Trophoblast cell (in vitro differentiated cells and primary cell): Measurements from ENCODE around the gene DMXL2.
"Not testable (repeated sequence)": the region's sequence is repeated elsewhere in the genome, so short reads cannot be mapped to it uniquely, and the experiment has no call there.

Source experiments
- DNase-seq, 2 donors: peaks; one replicate each; pipeline ENCODE4 v3.0.0-alpha.2; 2016
- H2AFZ ChIP-seq: 2 replicates; pipeline ENCODE4 v1.6.1; 2013; ENCODE audit warnings: low read length, moderate library complexity, mild to moderate bottlenecking; ENCODE audit not compliant: insufficient read depth, poor library complexity
- H2AK5ac ChIP-seq: 2 replicates; pipeline ENCODE4 v1.6.1; 2013; ENCODE audit warnings: mild to moderate bottlenecking, low read length
- H2BK120ac ChIP-seq: 2 replicates; pipeline ENCODE4 v1.6.1; 2013; ENCODE audit warnings: low read length, mild to moderate bottlenecking, moderate library complexity; ENCODE audit not compliant: insufficient read depth, poor library complexity
- H2BK12ac ChIP-seq: 2 replicates; pipeline ENCODE4 v1.6.1; 2013; ENCODE audit warnings: mild to moderate bottlenecking, low read length, moderate library complexity
- H2BK5ac ChIP-seq: 2 replicates; pipeline ENCODE4 v1.6.1; 2013; ENCODE audit warnings: low read length, low read depth, moderate library complexity, mild to moderate bottlenecking; ENCODE audit not compliant: poor library complexity
- H3K14ac ChIP-seq: 2 replicates; pipeline ENCODE4 v1.6.1; 2013; ENCODE audit warnings: mild to moderate bottlenecking, low read length
- H3K18ac ChIP-seq: 2 replicates; pipeline ENCODE4 v1.6.1; 2013; ENCODE audit warnings: mild to moderate bottlenecking, low read length
- H3K23ac ChIP-seq: 2 replicates; pipeline ENCODE4 v1.6.1; 2013; ENCODE audit warnings: low read length
- H3K27ac ChIP-seq: 2 replicates; pipeline ENCODE4 v1.5.1; 2013; ENCODE audit warnings: low read depth, mild to moderate bottlenecking, inconsistent platforms, low read length, moderate library complexity
- H3K27me3 ChIP-seq: 2 replicates; pipeline ENCODE4 v1.6.1; 2013; ENCODE audit warnings: inconsistent platforms, mild to moderate bottlenecking, low read length, moderate library complexity; ENCODE audit not compliant: insufficient read depth
- H3K36me3 ChIP-seq, 2 experiments: 1 replicate in 1 of 2; 2 replicates in 1 of 2; pipeline ENCODE4 v1.6.1; 2013; ENCODE audit warnings: low read length in 2 of 2, mild to moderate bottlenecking in 2 of 2, moderate library complexity in 1 of 2; ENCODE audit not compliant: insufficient read depth in 2 of 2, control insufficient read depth in 1 of 2
- H3K4ac ChIP-seq: 2 replicates; pipeline ENCODE4 v1.6.1; 2013; ENCODE audit warnings: low read depth, mild to moderate bottlenecking, low read length, moderate library complexity
- H3K4me1 ChIP-seq, 2 experiments: 1 replicate in 1 of 2; 2 replicates in 1 of 2; pipeline ENCODE4 v1.6.1; 2013; ENCODE audit warnings: low read length in 2 of 2, mild to moderate bottlenecking in 2 of 2, moderate library complexity in 1 of 2; ENCODE audit not compliant: insufficient read depth in 2 of 2, control insufficient read depth in 1 of 2
- H3K4me2 ChIP-seq: 2 replicates; pipeline ENCODE4 v1.6.1; 2013; ENCODE audit warnings: inconsistent platforms, mild to moderate bottlenecking, low read length, moderate library complexity
- H3K4me3 ChIP-seq: 2 replicates; pipeline ENCODE4 v1.5.1; 2013; ENCODE audit warnings: mild to moderate bottlenecking, low read depth, low read length, inconsistent platforms
- H3K79me1 ChIP-seq: one replicate; pipeline ENCODE4 v1.6.1; 2013; ENCODE audit warnings: low read length
- H3K79me2 ChIP-seq: 2 replicates; pipeline ENCODE4 v1.6.1; 2013; ENCODE audit warnings: low read length, mild to moderate bottlenecking; ENCODE audit not compliant: control insufficient read depth, insufficient read depth, poor library complexity
- H3K9ac ChIP-seq: 2 replicates; pipeline ENCODE4 v1.6.1; 2013; ENCODE audit warnings: mild to moderate bottlenecking, low read length
- H3K9me3 ChIP-seq: 2 replicates; pipeline ENCODE4 v1.6.1; 2013; ENCODE audit warnings: low read depth, mild to moderate bottlenecking, control low read depth, inconsistent platforms, low read length; ENCODE audit not compliant: insufficient read depth
- H4K12ac ChIP-seq: 2 replicates; pipeline ENCODE4 v1.6.1; 2013; ENCODE audit warnings: low read depth, mild to moderate bottlenecking, low read length, moderate library complexity
- H4K8ac ChIP-seq: 2 replicates; pipeline ENCODE4 v1.6.1; 2013; ENCODE audit warnings: low read depth, mild to moderate bottlenecking, low read length, moderate library complexity
- H4K91ac ChIP-seq: one replicate; pipeline ENCODE4 v1.6.1; 2013; ENCODE audit warnings: low read depth, mild to moderate bottlenecking, low read length, moderate library complexity
- WGBS: extraction: QIAGEN DNeasy Blood & Tissue Kit; methylation state at CpG from one replicate; pipeline ENCODE4 v1.1.7; 2013; ENCODE audit warnings: missing lambda C conversion rate; ENCODE audit not compliant: insufficient read length, insufficient coverage; ENCODE audit errors: extremely low coverage; 5-methylcytosine and 5-hydroxymethylcytosine counted together

DMXL2 gene

DNA sequence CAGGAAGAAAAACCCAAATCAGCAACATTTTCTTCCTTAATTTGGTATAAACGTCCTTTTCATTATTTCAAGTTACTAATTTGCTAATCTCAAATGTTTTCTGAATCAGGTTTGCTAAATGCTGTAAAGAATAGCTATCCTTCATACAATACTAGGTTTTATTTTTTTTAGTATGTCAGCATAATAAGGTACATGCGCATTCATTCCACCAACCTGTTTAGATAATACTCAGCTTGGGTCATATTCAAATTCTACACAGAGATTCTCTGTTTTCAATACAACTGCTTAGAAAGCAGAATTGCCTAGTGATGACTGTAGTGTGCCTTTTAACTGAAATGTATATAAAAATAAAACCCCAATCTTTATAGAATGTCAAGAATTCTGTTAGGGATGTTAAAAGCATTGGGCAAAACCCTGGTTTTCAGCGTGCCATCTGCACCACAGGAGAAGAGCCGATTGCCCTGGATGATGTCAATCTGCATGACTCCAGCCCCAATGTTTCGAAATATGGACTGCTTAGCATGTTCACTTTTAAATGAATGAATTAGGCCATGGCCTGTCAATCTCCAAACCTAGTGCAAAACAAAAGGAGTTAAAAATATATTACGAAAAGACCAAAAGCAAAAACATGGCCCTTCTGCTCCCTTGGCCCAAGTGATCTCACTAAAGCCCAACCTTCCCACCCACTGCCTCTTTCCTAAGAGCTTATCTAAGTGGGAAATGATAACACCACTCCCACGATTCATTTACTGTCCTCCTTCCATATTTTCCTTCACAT lies 173.8 kb downstream of the DMXL2 start:
- Histone ChIP-seq H3K14ac (no peak overlapping the region), H4K8ac (no peak overlapping the region), H4K91ac (no peak overlapping the region), H2BK120ac (no peak overlapping the region), H3K4me3 (no peak overlapping the region), H2BK12ac (no peak overlapping the region), H3K4me1 (peaks cover 2 to 4% of the 10 kb centered on the region in 2 experiments), H3K79me1 (peaks cover 1% of the 10 kb centered on the region), H2AFZ (no peak overlapping the region), H2BK5ac (no peak overlapping the region), H3K9ac (no peak overlapping the region), H4K12ac (no peak overlapping the region), H3K27ac (no peak overlapping the region), H3K36me3 (no peaks in the 10 kb centered on the region), H3K4me2 (no peak overlapping the region), H2AK5ac (no peak overlapping the region), H3K9me3 (no peaks in the 10 kb centered on the region), H3K27me3 (no peaks in the 10 kb centered on the region), H3K79me2 (no peaks in the 10 kb centered on the region), H3K23ac (no peak overlapping the region), H3K18ac (no peak overlapping the region), H3K4ac (no peak overlapping the region)
- WGBS, result no CpG with 5 or more reads among the region's 7 CpGs
- no peak for DNase-seq

DNA sequence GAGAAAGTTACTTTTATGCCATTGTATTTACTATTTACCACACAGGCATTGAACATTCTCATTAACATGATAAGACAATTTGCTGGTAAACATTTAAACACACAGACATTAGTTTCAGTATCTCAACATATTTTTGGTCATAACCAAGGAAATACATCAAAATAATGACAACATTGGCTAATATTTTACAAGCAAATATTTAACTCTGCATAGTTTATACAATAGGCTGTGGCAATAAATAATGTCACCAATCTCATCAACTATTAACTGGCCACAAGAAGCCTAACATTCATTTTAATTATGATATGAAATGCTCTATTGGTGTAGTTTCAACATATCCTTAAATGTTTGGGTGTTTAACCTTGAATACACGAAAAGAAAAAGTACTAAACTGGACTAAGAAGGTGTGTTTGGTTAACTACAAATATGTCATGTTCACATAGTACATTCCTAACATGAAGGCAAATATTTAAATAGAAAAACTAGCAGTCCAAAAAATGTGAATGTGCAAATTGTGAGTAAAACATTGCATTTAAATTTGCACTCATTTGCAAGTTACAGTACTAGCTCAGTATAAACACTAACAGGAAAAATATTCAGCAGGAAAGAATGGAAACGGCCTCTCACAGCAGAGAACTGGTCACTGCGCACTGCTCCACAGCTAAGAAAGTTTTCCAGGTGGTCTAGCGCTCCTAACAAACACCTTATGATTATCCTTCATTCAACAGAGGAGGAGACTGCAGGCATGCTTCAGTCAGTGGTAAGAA lies 174.5 kb downstream of the DMXL2 start:
- Histone ChIP-seq H2AK5ac (no peak overlapping the region), H3K36me3 (no peaks in the 10 kb centered on the region), H3K79me1 (peaks cover 1% of the 10 kb centered on the region), H2BK5ac (no peak overlapping the region), H3K4me2 (no peak overlapping the region), H2BK12ac (no peak overlapping the region), H3K23ac (no peak overlapping the region), H2AFZ (no peak overlapping the region), H3K18ac (no peak overlapping the region), H3K9me3 (no peaks in the 10 kb centered on the region), H4K91ac (no peak overlapping the region), H3K9ac (no peak overlapping the region), H3K14ac (no peak overlapping the region), H3K4me3 (no peak overlapping the region), H3K27me3 (no peaks in the 10 kb centered on the region), H3K27ac (no peak overlapping the region), H4K8ac (no peak overlapping the region), H3K79me2 (no peaks in the 10 kb centered on the region), H2BK120ac (no peak overlapping the region), H4K12ac (no peak overlapping the region), H3K4ac (no peak overlapping the region), H3K4me1 (peaks cover 2 to 4% of the 10 kb centered on the region in 2 experiments)
- WGBS, result no CpG with 5 or more reads among the region's 4 CpGs
- no peak for DNase-seq

- WGBS, result no CpG with 5 or more reads among the region's 5 CpGs
- H2AK5ac ChIP-seq, H3K9me3 ChIP-seq, H3K14ac ChIP-seq, H3K27ac ChIP-seq, H4K91ac ChIP-seq, H3K9ac ChIP-seq, H3K4me2 ChIP-seq, H2BK120ac ChIP-seq, H3K27me3 ChIP-seq, H3K79me1 ChIP-seq, H3K79me2 ChIP-seq, H4K12ac ChIP-seq, H3K36me3 ChIP-seq, H3K4ac ChIP-seq, DNase-seq, H3K4me3 ChIP-seq, H3K18ac ChIP-seq, H4K8ac ChIP-seq, H2BK12ac ChIP-seq, H3K23ac ChIP-seq, H3K4me1 ChIP-seq, H2BK5ac ChIP-seq, H2AFZ ChIP-seq: not testable (repeated sequence)
Observed at GRCh38 chr15:51446029-51446744, 176.4 kb downstream of the DMXL2 start.

GRCh38 chr15:51444807-51445206 lies 177.8 kb downstream of the DMXL2 start:
- Histone ChIP-seq H2AFZ (no peak overlapping the region), H3K79me2 (no peaks in the 10 kb centered on the region), H3K4me1 (peaks cover 0 to 2% of the 10 kb centered on the region in 2 experiments), H3K18ac (no peak overlapping the region), H4K8ac (no peak overlapping the region), H3K4me3 (no peak overlapping the region), H3K27ac (no peak overlapping the region), H3K4ac (no peak overlapping the region), H3K9ac (no peak overlapping the region), H3K4me2 (no peak overlapping the region), H2AK5ac (no peak overlapping the region), H4K12ac (no peak overlapping the region), H2BK120ac (no peak overlapping the region), H2BK12ac (no peak overlapping the region), H3K9me3 (peaks cover 3% of the 10 kb centered on the region), H3K14ac (no peak overlapping the region), H4K91ac (no peak overlapping the region), H3K36me3 (no peaks in the 10 kb centered on the region), H3K27me3 (no peaks in the 10 kb centered on the region), H2BK5ac (no peak overlapping the region), H3K79me1 (no peaks in the 10 kb centered on the region), H3K23ac (no peak overlapping the region)
- no peak for DNase-seq
- WGBS, result no CpG with 5 or more reads among the region's 1 CpG
